HepG2 (cell line): ENCODE measurements around the gene PRDX2. TPM values are rescaled to one million over a fixed set of nuclear protein-coding genes. Genes with fewer than 3 reads are reported as not detected.

ENCODE experiments used
- AGO2 ChIP-seq: fragments of 200-400 bp; formaldehyde crosslinking; optimal IDR thresholded peaks from 2 replicates; pipeline ENCODE3; 2017; ENCODE audit warnings: mild to moderate bottlenecking, low read depth, low read length, moderate library complexity
- BHLHE40 ChIP-seq: IDR thresholded peaks from 2 replicates; pipeline ENCODE4 v1.6.1; 2011; ENCODE audit warnings: low read length, improper control_type of control experiment
- EED ChIP-seq: sonication (generic); formaldehyde crosslinking; IDR thresholded peaks from 2 replicates; pipeline ENCODE4 v1.5.0; 2020; ENCODE audit warnings: mild to moderate bottlenecking, missing genetic modification reagents
- ETS1 ChIP-seq: sonication (generic); formaldehyde crosslinking; IDR thresholded peaks from 2 replicates; pipeline ENCODE4 v1.4.0; 2020; ENCODE audit warnings: missing genetic modification reagents
- ETV5 ChIP-seq: IDR thresholded peaks from 2 replicates; pipeline ENCODE4 v1.6.1; 2018; ENCODE audit warnings: missing biosample characterization, missing genetic modification reagents, inconsistent platforms, borderline replicate concordance
- FOSL2 ChIP-seq: sonication (generic); formaldehyde crosslinking; IDR thresholded peaks from 2 replicates; pipeline ENCODE4 v1.4.0; 2020; ENCODE audit warnings: missing genetic modification reagents
- GATAD1 ChIP-seq: IDR thresholded peaks from 2 replicates; pipeline ENCODE4 v1.6.1; 2016; ENCODE audit warnings: missing genetic modification reagents, missing compliant biosample characterization
- MTF2 ChIP-seq: sonication (generic); formaldehyde crosslinking; IDR thresholded peaks from 2 replicates; pipeline ENCODE4 v1.5.0; 2020; ENCODE audit warnings: missing genetic modification reagents, borderline replicate concordance
- NR2F6 ChIP-seq, 2 experiments: IDR thresholded peaks; 2 replicates each; pipeline ENCODE4 v1.6.1; 2016; ENCODE audit warnings: antibody characterized with exemption in 1 of 2, mild to moderate bottlenecking in 1 of 2
- RBFOX2 ChIP-seq: fragments of 200-400 bp; formaldehyde crosslinking; IDR thresholded peaks from 2 replicates; pipeline ENCODE4 v1.6.1; 2017; ENCODE audit warnings: low read depth, mild to moderate bottlenecking, low read length
- SRF ChIP-seq: IDR thresholded peaks from 2 replicates; pipeline ENCODE4 v1.6.1; 2011; ENCODE audit warnings: mild to moderate bottlenecking, low read depth, low read length, moderate library complexity
- XRCC5 ChIP-seq: fragments of 200-400 bp; formaldehyde crosslinking; optimal IDR thresholded peaks from 2 replicates; pipeline ENCODE3; 2017; ENCODE audit warnings: mild to moderate bottlenecking, low read length
- ZFP41 ChIP-seq: sonication (generic); formaldehyde crosslinking; IDR thresholded peaks from 2 replicates; pipeline ENCODE4 v1.4.0; 2020; ENCODE audit warnings: mild to moderate bottlenecking, missing genetic modification reagents, borderline replicate concordance
- ZNF292 ChIP-seq: sonication (generic); formaldehyde crosslinking; IDR thresholded peaks from 2 replicates; pipeline ENCODE4 v1.8.1; 2022; ENCODE audit warnings: mild to moderate bottlenecking, low read depth, missing genetic modification reagents, borderline replicate concordance
- ZNF34 ChIP-seq: sonication (generic); formaldehyde crosslinking; IDR thresholded peaks from 2 replicates; pipeline ENCODE4 v1.4.0; 2020; ENCODE audit warnings: mild to moderate bottlenecking, missing genetic modification reagents, borderline replicate concordance
- ZNF432 ChIP-seq: sonication (generic); formaldehyde crosslinking; IDR thresholded peaks from 2 replicates; pipeline ENCODE4 v1.5.0; 2020; ENCODE audit warnings: missing genetic modification reagents, mild to moderate bottlenecking, borderline replicate concordance
- ZNF501 ChIP-seq: sonication (generic); formaldehyde crosslinking; IDR thresholded peaks from 2 replicates; pipeline ENCODE4 v1.5.1; 2020; ENCODE audit warnings: mild to moderate bottlenecking, moderate library complexity, missing genetic modification reagents
- ZNF589 ChIP-seq: sonication (generic); formaldehyde crosslinking; conservative IDR thresholded peaks from 2 replicates; pipeline ENCODE4 v1.8.0; 2022; ENCODE audit warnings: mild to moderate bottlenecking, moderate library complexity, missing genetic modification reagents
- ZNF615 ChIP-seq: sonication (generic); formaldehyde crosslinking; IDR thresholded peaks from 2 replicates; pipeline ENCODE4 v1.5.0; 2020; ENCODE audit warnings: mild to moderate bottlenecking, missing genetic modification reagents, borderline replicate concordance
- ZNF737 ChIP-seq: sonication (generic); formaldehyde crosslinking; IDR thresholded peaks from 2 replicates; pipeline ENCODE4 v1.5.0; 2020; ENCODE audit warnings: missing genetic modification reagents, mild to moderate bottlenecking, borderline replicate concordance
- ZNF788 ChIP-seq: sonication (generic); formaldehyde crosslinking; IDR thresholded peaks from 2 replicates; pipeline ENCODE4 v1.5.0; 2020; ENCODE audit warnings: mild to moderate bottlenecking, missing genetic modification reagents, borderline replicate concordance
- polyA plus RNA-seq, 8 experiments: library from polyadenylated mRNA; depleted of rRNA in 3 of 8; stranded (reverse) in 7 of 8; unstranded in 1 of 8; fragments of >200 nt; fragmentation: Illumina TruSeq in 4 of 8; extraction: Trizol in 4 of 8; gene quantifications; 2 replicates each; pipeline versions ENCODE4 v1.2.1 to v1.2.3, GENCODE V29; 2011 to 2016; ENCODE audit warnings: low read depth in 4 of 8, missing spikeins in 1 of 8, mixed read lengths in 1 of 8; ENCODE audit not compliant: insufficient read depth in 1 of 8
- total RNA-seq, 5 experiments: library from RNA; depleted of rRNA; stranded (reverse); fragments of >200 nt; fragmentation: Illumina TruSeq; extraction: Trizol; gene quantifications; 2 replicates each; pipeline ENCODE4 v1.2.3, GENCODE V29; 2016; ENCODE audit warnings: low read depth in 1 of 5
- TF ChIP-seq, protein P1 (sequence below): sonication (generic); formaldehyde crosslinking; conservative IDR thresholded peaks from 2 replicates; pipeline ENCODE4 v1.4.0; 2020; ENCODE audit warnings: missing genetic modification reagents
- TF ChIP-seq, protein P2 (sequence below): IDR thresholded peaks from 2 replicates; pipeline ENCODE4 v1.6.1; 2016; ENCODE audit warnings: low read depth, borderline replicate concordance
- TF ChIP-seq, protein P3 (sequence below): sonication (generic); formaldehyde crosslinking; IDR thresholded peaks from 2 replicates; pipeline ENCODE4 v1.4.0; 2020; ENCODE audit warnings: missing genetic modification reagents

The PRDX2 gene
- total and polyA plus RNA-seq, 2 of the 13 experiments (the other 11 are each of a cell fraction or from before 2014, with no cell fraction given): 218 to 381 TPM

- TF ChIP-seq ZNF34 (CRISPR knock-in tag) (0 out of 2 replicates have a peak, but pooled peaks have one; percentile 19), BHLHE40 (peak; percentile 26; the same call in 1 of the 2 replicates), ZNF737 (CRISPR knock-in tag) (no peak), MTF2 (peak; percentile 42; the same call in 1 of the 2 replicates), ETS1 (CRISPR knock-in tag) (no peak), EED (CRISPR knock-in tag) (peak; percentile 75; the same call in 1 of the 2 replicates), ZNF432 (CRISPR knock-in tag) (no peak), ZNF589 (CRISPR knock-in tag) (0 out of 2 replicates have a peak, but pooled peaks have one; percentile 60), ZFP41 (CRISPR knock-in tag) (no peak), ZNF788 (CRISPR knock-in tag) (peak; percentile 33; the same call in 1 of the 2 replicates), NR2F6 (IDR thresholded peaks at IDR 0.05) (no peak), NR2F6 (CRISPR knock-in tag; IDR thresholded peaks at IDR 0.05) (peak; percentile 21; the same call in 1 of the 2 replicates), FOSL2 (CRISPR knock-in tag) (peak; percentile 72), XRCC5 (peak; percentile 15), RBFOX2 (peak; percentile 90), ZNF615 (no peak), ZNF292 (no peak), SRF (peak; percentile 100), AGO2 (peak; percentile 69), ETV5 (CRISPR knock-in tag) (peak; percentile 63; the same call in 1 of the 2 replicates), ZNF501 (CRISPR knock-in tag) (peak; percentile 67; the same call in 1 of the 2 replicates), GATAD1 (peak; percentile 66; the same call in 1 of the 2 replicates)
- TF ChIP-seq, protein P1, sequence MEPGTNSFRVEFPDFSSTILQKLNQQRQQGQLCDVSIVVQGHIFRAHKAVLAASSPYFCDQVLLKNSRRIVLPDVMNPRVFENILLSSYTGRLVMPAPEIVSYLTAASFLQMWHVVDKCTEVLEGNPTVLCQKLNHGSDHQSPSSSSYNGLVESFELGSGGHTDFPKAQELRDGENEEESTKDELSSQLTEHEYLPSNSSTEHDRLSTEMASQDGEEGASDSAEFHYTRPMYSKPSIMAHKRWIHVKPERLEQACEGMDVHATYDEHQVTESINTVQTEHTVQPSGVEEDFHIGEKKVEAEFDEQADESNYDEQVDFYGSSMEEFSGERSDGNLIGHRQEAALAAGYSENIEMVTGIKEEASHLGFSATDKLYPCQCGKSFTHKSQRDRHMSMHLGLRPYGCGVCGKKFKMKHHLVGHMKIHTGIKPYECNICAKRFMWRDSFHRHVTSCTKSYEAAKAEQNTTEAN (CRISPR knock-in tag): no peak
- TF ChIP-seq, protein P2, sequence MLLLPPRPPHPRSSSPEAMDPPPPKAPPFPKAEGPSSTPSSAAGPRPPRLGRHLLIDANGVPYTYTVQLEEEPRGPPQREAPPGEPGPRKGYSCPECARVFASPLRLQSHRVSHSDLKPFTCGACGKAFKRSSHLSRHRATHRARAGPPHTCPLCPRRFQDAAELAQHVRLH (CRISPR knock-in tag): peak; percentile 47; the same call in 1 of the 2 replicates
- TF ChIP-seq, protein P3, sequence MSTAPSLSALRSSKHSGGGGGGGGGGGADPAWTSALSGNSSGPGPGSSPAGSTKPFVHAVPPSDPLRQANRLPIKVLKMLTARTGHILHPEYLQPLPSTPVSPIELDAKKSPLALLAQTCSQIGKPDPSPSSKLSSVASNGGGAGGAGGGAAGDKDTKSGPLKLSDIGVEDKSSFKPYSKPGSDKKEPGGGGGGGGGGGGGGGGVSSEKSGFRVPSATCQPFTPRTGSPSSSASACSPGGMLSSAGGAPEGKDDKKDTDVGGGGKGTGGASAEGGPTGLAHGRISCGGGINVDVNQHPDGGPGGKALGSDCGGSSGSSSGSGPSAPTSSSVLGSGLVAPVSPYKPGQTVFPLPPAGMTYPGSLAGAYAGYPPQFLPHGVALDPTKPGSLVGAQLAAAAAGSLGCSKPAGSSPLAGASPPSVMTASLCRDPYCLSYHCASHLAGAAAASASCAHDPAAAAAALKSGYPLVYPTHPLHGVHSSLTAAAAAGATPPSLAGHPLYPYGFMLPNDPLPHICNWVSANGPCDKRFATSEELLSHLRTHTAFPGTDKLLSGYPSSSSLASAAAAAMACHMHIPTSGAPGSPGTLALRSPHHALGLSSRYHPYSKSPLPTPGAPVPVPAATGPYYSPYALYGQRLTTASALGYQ (CRISPR knock-in tag): 0 out of 2 replicates have a peak, but pooled peaks have one; percentile 30
Observed at GRCh38 chr19:12793290-12794195, 8.1 kb downstream of the PRDX2 start (continued).
